GM21526 (cell line): ENCODE measurements around the gene C2CD4D.

Experiments used
- ATAC-seq: cut with Tn5 transposase; IDR thresholded peaks from one replicate; pipeline ENCODE4 v1.9.1; 2021; ENCODE audit warnings: moderate library complexity; ENCODE audit not compliant: unreplicated experiment, low FRiP score

Gene C2CD4D

DNA sequence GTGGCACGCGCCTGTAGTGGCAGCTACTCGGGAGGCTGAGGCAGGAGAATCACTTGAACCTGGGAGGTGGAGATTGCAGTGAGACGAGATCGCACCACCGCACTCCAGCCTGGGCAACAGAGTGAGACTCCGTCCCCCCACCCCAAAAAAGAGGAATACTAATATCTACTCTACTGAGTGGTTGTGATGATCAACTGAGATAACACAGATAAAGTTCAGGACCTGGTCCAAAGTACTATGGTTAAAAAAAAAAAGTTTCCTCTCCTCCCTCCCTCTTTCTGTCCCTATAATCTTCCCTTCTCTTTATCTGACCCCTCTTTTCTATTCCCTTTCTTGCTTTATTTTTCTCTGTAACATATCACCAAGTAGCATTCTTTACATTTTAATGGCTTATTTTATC lies 4.0 kb downstream of the C2CD4D start:
- no peak for ATAC-seq

DNA sequence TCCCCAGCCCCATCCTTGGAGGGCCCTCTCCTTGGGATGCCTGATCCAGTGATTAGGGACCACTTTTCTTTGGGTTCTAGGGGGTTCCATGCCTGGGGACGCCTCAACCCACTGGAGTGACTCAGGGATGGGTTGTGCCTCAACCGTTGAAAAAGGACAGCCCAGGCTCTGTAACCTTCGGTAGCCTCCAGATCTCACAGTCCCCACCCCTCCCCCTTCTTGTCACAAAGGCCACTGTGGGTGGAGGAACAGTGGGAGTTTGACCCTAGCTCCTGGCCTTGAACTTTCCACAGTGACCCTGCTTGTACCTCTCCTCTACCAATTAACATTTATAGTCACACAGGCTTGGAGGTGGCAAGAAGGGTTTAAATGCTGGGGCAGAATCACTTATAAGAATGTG lies 5.4 kb downstream of the C2CD4D start:
- no peak for ATAC-seq

- no peak for ATAC-seq
Measured at GRCh38 chr1:151833172-151833900, 6.3 kb downstream of the C2CD4D start.

- no peak for ATAC-seq
Measured at GRCh38 chr1:151832318-151832980, 7.2 kb downstream of the C2CD4D start.

DNA sequence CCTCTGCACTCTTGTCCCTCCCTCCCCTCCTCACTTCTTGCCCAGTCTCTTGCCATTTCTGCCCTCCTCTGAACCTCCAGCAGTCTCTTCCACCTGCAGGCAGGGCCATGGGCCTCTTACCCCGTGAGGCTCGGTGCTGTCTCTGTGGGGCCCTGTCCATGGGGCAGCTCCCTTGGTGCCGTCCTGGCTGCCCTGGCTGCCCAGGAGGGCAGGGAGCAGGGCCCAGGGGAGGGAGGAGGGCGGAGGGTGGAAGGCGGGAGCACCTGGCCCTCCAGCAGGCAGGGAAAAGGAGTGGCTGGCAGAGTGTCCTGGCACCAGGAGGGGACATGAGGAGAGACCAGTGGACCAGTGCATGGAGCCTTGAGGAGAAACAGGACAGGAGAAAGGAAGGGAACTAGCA lies 8.0 kb downstream of the C2CD4D start, which contains the start of gene RORC:
Gene RORC (minus strand): TSS at position 198 of the 400 bp plus-strand sequence. CDS start 38 bp downstream, at position 160.
- ATAC-seq, result no peak

- ATAC-seq, result no peak
Measured at GRCh38 chr1:151831256-151831591, 8.4 kb downstream of the C2CD4D start.

DNA sequence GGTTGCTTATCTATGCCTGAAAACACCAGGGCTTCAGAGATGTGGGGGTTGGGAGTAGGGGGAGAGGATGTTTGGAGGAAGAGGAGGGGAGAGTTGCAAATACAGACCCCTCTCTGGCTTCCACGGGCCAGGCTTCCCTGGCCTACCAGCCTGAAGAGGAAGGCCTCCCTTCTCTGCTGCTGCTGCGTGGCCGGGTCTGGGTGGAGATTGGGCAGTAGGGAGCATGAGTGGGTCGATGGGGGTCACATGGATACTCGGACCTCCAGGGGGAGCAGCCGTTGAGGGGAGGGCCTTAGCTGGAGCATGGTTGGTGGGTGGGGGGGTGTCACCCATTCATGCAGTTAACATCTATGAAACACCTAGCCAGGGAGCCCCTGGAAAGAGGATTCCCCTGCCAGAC lies 9.6 kb downstream of the C2CD4D start:
- no peak for ATAC-seq

- ATAC-seq, result no peak
Measured at GRCh38 chr1:151829352-151830046, 10.1 kb downstream of the C2CD4D start.

- no peak for ATAC-seq
Measured at GRCh38 chr1:151828921-151829320, 10.7 kb downstream of the C2CD4D start.

- no peak for ATAC-seq
Measured at GRCh38 chr1:151827853-151828252, 11.8 kb downstream of the C2CD4D start.

GRCh38 chr1:151825751-151826660 lies 13.6 kb downstream of the C2CD4D start:
- no peak for ATAC-seq

GRCh38 chr1:151825204-151825603 lies 14.4 kb downstream of the C2CD4D start:
- no peak for ATAC-seq

DNA sequence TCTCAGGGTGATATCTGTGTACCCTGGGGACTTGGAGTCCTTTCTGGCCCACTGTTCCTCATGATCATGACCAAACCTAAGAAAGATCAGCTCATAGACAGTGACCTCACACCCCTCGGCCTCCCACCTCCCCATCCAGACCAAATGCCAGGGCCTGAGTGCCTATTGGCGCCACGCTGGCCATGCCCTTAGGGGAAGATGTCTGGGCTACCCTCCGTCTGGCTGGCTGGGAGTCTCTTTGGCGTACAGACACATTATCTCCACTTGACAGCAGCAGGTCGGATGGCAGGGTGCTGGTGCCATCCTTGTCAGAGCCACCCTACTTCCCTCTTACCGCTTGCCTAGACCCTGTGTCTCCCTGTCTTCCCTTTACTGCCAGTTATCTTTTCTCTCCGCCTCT lies 16.4 kb downstream of the C2CD4D start:
- no peak for ATAC-seq

GRCh38 chr1:151822404-151822803 lies 17.2 kb downstream of the C2CD4D start:
- ATAC-seq, result no peak

DNA sequence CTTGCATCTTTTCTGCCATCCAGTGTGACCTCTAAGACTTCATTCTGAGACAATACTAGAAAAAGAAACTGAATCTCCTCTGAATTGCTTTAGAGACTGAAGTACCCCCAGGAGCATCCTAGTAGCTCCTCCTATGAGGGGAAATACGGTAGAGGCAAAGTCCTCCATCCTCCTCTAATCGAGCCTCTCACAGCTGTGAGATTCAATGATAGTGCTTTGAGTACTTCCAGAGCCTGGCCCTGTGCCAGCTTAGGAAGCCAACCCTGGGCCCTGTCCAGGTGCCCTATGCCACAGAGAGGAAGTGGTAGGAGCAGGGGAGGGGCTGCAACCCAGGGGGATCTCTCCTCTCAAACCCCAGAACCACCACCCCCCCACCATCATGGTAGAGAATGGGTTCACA lies 18.7 kb downstream of the C2CD4D start:
- ATAC-seq, result no peak

DNA sequence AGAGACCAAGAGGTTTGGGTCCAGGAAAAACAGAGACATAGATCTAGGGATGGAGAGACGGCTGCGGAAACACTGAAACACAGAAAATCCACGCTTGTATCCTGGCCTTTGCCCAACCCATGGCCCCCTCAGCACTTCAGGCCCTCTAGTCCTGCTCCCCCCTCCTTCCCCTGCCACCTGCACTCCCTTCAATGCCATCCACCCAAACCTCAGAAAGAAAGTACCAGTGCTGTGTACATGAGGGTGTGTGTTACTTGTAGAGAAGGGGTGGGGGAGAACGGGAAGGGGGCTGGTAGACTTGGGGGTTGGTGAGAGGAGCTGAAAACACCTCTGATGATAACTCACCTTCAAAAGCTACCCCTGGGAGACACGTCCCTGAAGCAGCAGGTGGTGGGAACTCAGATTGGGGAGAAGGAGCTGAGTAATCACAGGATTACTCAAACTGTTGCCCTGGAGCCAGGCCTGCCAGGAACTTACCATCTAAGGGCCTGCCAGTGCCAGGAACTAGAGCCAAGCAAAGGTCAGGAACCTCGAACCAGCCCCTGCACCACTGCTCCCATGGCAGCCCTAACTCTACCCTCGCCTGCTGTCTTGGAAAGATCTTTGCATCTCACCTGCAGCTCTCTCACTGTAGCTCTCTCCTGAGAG lies 19.5 kb downstream of the C2CD4D start:
- ATAC-seq, result no peak

- no peak for ATAC-seq
Measured at GRCh38 chr1:151819227-151819835, 20.3 kb downstream of the C2CD4D start.

GRCh38 chr1:151817353-151817730 lies 22.3 kb downstream of the C2CD4D start:
- no peak for ATAC-seq

- ATAC-seq, result no peak
Measured at GRCh38 chr1:151816548-151817352, 22.9 kb downstream of the C2CD4D start.
